Measurements from ENCODE around the gene GPR12. TPM values are rescaled to one million over a fixed set of nuclear protein-coding genes. Genes with fewer than 3 reads are reported as not detected.

GPR12 gene
- total and polyA plus RNA-seq, 2 experiments from 2014 or later, result 0.13 TPM; not detected in 1

- H3K36me3 Mint-ChIP-seq (ENCODE audit: low read depth), result peaks cover 4% of the 10 kb centered on the region; the same call in 2 of the 3 replicates
- Histone ChIP-seq H3K27ac (ENCODE audit: low read depth) (no peak overlapping the region), H2AFZ (no peak overlapping the region), H3K4me1 (ENCODE audit: insufficient read depth) (peaks cover 9% of the 10 kb centered on the region; the same call in 1 of the 2 replicates), H3F3A (replicated peaks; ENCODE audit: low read depth) (no peaks in the 10 kb centered on the region), H3K36me3 (ENCODE audit: insufficient read depth) (no peaks in the 10 kb centered on the region), H3K79me2 (replicated peaks; ENCODE audit: insufficient read depth) (no peaks in the 10 kb centered on the region), H3K27me3 (ENCODE audit: insufficient read depth) (no peaks in the 10 kb centered on the region), H3K4me2 (no peak overlapping the region), H3K9me2 (ENCODE audit: insufficient read depth) (no peaks in the 10 kb centered on the region), H4K20me1 (replicated peaks; ENCODE audit: insufficient read depth) (no peaks in the 10 kb centered on the region), H3K4me3 (no peak overlapping the region)
- ATAC-seq (no peak), DNase-seq (ENCODE audit: low spot score) (no peak)
- TF ChIP-seq ZNF462 (CRISPR knock-in tag; IDR thresholded peaks at IDR 0.05) (no peak), ZNF114 (CRISPR knock-in tag; IDR thresholded peaks at IDR 0.05) (no peak), ETS1 (IDR thresholded peaks at IDR 0.05) (no peak), NANOG (IDR thresholded peaks at IDR 0.05; ENCODE audit: borderline replicate concordance) (no peak), POLR2AphosphoS5 (IDR thresholded peaks at IDR 0.05; ENCODE audit: low read depth) (no peak), CREB1 (CRISPR knock-in tag; IDR thresholded peaks at IDR 0.05; ENCODE audit: low read depth) (no peak), EZH2phosphoT487 (IDR thresholded peaks at IDR 0.05; ENCODE audit: unreplicated experiment) (no peak)
- TF ChIP-seq, protein P1, sequence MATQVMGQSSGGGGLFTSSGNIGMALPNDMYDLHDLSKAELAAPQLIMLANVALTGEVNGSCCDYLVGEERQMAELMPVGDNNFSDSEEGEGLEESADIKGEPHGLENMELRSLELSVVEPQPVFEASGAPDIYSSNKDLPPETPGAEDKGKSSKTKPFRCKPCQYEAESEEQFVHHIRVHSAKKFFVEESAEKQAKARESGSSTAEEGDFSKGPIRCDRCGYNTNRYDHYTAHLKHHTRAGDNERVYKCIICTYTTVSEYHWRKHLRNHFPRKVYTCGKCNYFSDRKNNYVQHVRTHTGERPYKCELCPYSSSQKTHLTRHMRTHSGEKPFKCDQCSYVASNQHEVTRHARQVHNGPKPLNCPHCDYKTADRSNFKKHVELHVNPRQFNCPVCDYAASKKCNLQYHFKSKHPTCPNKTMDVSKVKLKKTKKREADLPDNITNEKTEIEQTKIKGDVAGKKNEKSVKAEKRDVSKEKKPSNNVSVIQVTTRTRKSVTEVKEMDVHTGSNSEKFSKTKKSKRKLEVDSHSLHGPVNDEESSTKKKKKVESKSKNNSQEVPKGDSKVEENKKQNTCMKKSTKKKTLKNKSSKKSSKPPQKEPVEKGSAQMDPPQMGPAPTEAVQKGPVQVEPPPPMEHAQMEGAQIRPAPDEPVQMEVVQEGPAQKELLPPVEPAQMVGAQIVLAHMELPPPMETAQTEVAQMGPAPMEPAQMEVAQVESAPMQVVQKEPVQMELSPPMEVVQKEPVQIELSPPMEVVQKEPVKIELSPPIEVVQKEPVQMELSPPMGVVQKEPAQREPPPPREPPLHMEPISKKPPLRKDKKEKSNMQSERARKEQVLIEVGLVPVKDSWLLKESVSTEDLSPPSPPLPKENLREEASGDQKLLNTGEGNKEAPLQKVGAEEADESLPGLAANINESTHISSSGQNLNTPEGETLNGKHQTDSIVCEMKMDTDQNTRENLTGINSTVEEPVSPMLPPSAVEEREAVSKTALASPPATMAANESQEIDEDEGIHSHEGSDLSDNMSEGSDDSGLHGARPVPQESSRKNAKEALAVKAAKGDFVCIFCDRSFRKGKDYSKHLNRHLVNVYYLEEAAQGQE (IDR thresholded peaks at IDR 0.05; ENCODE audit: unreplicated experiment), result no peak
- H3K4me3 Mint-ChIP-seq, result no peak overlapping the region
- peaks cover 2% of the 10 kb centered on the region; the same call in 2 of the 3 replicates for H3K9me3 Mint-ChIP-seq
- peaks cover 11% of the 10 kb centered on the region for H3K4me1 Mint-ChIP-seq
- no peak overlapping the region for H3K27ac Mint-ChIP-seq
- no peaks in the 10 kb centered on the region for H3K27me3 Mint-ChIP-seq (ENCODE audit: insufficient read depth, low read depth, poor library complexity)
Measured at GRCh38 chr13:26780411-26780810, 19.8 kb upstream of the GPR12 start.

Measured in GM23338 (cell line).